ENCODE results near the gene MTCL1. TPM values are rescaled to one million over a fixed set of nuclear protein-coding genes. Genes with fewer than 3 reads are reported as not detected.
A peak's percentile ranks its signal among the peaks of the same experiment; 100 is the strongest.

The MTCL1 gene
- polyA plus RNA-seq, 1 donor, result 23.8 TPM

DNA sequence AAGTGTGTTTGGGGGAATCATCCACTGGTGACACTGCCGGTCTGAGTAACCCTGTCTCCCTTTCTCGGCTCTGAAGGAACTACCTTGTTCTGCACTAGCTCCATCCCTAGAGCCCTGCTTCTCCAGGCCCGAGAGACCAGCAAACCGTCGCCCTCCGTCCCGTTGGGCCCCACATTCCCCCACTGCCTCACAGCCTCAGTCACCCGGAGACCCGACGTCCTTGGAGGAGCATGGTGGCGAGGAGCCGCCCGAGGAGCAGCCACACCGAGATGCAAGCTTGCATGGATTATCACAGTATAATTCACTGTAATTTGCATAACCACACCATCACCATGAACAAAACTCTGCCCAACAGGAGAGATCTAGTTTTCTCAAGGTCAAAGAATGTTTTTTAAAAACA is 126.2 kb downstream of the MTCL1 start:
- DNase-seq, result no peak

GRCh38 chr18:8833480-8833879 is 128.1 kb downstream of the MTCL1 start:
- DNase-seq, result no peak

DNA sequence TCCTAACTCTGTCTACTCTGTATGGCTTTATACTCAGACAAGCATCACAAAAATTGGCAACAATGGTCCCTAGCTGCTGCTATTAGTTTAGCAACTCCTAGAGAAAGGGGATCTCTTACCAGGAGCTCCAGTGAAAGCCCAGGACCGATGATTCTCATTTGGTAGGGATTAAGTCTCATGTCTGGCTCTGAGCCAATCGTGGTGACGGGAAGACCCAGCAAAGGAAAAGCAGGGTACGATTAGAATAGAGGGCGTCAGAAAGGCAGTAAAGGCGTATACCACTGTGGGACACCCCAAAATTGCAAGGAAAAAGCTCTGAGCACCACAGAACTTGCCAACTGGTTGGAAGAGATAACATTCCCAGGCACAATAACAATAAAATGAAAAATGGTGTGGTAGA is 129.5 kb downstream of the MTCL1 start:
- no peak for DNase-seq

- no peak for DNase-seq
These were observed 130.2 kb downstream of the MTCL1 start for GRCh38 chr18:8835521-8835953.

GRCh38 chr18:8839281-8839680 is 133.9 kb downstream of the MTCL1 start:
- DNase-seq, result no peak

DNA sequence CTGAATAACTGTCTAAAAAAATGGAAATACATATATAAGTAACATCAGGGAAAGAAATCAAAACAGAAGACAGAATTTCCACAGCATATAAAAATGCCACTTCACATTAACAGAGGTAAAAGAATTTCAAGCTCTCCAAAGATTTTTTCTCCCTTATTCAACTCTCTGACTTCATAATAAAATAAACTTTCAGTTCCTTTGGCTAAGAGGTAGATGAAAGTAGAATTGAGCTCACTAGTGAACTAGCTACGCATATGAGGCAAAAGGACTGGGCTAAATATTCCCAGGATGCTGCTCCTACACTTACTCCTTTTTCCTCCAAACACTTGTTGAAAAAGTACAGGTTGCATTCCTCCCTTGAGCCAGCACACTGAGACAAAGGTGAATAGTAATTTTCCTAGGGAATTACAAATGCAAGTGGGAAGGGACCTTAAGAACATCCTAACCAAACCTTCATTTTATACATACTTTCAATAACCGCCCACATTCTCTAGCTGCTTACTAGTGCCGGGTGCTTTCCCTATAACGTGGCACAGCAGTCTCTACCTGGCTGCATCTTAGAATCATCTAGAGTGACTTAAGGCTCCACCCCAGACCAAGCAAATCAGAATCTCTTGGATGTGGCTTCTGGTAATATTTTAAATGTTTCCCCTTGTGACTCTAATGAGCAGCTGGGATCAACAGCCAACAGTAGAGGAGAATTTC is 136.6 kb downstream of the MTCL1 start:
- DNase-seq, result no peak

GRCh38 chr18:8842506-8842905 is 137.2 kb downstream of the MTCL1 start:
- no peak for DNase-seq

DNA sequence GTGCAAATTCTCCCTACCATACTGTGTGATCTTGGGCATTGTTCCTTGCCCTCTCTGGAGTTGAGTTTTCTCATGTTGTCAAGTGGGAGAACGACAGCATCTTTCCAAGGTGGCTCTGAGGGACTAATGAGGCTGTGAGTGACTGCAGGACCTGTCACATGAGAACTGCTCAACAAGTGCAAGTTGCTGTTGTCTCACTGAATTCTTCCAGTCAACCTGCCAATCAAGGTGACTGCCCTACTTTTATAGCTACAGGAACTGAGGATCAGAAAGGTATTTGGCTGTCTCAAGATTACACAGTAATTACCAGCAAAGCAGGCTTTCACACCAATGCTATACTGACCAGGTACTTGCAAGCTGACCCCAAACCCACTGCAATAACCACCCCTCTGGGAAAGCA is 137.6 kb downstream of the MTCL1 start:
- no peak for DNase-seq

- DNase-seq, result peak; percentile 29
These were observed 139.4 kb downstream of the MTCL1 start for GRCh38 chr18:8844721-8845148.

- DNase-seq, result no peak
These were observed 140.2 kb downstream of the MTCL1 start for GRCh38 chr18:8845506-8845905.

GRCh38 chr18:8847066-8847755 is 141.9 kb downstream of the MTCL1 start:
- no peak for DNase-seq

DNA sequence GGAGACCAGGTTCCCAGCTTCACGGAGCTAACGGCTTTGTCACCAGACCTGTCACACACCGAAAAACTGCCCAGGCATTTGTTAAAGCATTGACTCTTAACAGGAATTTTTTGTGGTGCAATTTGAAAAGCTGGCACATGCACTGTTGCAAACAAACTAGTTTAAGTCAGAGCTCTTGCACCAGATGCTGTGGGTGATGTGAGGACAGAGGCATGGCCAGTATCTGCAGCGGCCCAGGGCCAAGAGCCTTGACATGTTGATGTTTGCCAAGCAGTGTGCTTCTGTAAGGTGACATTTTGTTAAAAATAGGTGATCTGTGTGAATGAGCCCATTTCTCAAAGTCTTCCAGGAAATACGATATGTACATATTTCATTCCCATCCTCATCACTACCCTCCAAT is 142.5 kb downstream of the MTCL1 start:
- DNase-seq, result no peak

DNA sequence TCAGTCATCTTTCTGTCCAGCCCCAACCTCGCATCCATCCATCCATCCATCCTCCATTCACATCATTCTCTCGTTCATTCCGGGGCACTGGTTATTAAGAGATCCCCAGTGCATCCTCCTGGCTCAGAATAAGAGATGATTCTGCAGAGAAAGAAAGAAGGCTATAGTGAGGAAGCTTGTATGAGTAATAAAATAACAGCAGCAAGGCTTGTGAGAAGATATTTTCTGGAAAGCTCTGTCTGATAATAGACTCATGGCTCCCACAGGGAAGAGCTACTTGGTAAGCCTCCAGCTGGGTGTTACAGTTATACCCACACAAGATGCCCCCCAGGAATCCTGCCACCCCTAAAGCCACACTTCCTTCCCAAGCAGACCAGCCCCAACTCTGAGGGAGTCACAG is 143.2 kb downstream of the MTCL1 start:
- DNase-seq, result no peak

DNA sequence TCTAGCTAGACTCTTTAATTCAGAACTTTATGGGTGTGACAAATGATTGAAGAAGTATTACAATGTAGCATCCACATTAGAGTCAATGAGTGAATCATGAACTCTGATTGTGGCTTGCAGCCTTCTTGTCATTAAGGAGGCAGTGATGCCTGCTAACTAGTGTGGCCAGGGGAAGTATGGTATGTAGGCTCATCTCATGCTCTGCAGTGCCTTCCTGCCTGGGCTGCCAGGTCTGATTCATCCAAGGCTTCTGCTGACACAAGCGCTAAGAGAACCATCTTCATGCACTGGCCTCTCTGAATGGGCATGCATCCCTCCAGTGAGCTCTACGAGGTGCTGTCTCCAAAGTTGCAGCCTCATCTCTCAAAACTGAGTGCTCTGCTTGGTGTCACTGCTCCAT is 144.3 kb downstream of the MTCL1 start:
- no peak for DNase-seq

DNA sequence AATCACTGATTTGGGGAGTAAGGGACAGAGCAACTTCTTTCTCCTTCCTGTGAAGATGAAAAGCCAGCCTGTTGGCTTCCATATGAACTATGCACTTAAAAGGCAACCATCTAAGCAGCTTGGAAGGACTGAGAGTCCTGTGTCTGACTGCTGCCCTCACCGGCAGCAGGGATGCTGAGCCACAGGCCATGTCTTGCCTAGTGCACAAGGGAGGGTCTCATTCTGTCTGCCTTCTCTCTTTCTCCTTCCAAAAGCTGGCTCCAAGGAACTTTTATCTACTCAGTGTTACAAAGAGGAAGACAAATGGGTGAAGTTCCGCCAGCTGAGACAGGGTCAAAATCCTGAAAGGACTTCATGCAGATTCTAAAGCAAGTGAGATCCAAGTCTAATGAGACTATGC is 146.3 kb downstream of the MTCL1 start:
- no peak for DNase-seq

DNA sequence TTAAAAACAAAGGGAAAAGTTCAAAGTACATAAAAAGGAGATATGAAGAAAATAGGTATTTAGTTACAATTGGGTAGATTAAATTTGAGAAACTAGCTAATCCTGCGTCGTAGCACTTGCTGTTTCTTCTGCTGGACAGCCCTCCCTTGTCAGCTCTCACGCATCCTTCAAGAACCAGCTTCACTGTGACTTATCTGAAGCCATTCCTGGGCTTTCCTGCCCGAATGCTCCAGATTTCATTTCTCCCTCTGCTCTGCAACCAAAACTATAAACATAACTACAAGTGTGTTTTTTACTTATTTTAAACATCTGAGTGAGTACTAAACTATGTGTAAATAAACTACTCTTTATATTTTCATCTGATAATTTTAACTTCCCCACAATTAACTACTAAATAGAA is 149.2 kb downstream of the MTCL1 start:
- no peak for DNase-seq

DNA sequence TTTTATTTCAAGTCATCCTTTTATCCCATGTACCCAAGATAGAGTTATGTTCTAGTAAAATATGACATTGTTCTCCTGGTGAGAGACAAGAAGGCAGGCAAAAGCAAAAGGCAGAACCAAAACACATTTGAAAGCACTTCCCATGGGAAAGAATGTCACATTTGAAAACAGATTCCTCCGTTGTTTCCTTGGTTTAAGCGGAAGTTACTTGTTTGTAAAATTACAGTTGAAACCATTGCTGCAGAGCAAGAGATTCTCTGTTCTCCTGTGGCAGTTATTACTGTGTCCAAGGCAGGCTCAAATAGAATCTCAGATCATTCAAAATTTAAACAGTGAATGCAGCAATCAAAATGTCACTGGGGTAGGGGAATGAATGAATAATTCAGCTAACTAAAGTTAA is 149.6 kb downstream of the MTCL1 start:
- no peak for DNase-seq

- no peak for DNase-seq
These were observed 150.9 kb downstream of the MTCL1 start for GRCh38 chr18:8856212-8856611.

- DNase-seq, result no peak
These were observed 151.5 kb downstream of the MTCL1 start for GRCh38 chr18:8856769-8857393.

GRCh38 chr18:8857806-8858205 is 152.4 kb downstream of the MTCL1 start:
- no peak for DNase-seq

DNA sequence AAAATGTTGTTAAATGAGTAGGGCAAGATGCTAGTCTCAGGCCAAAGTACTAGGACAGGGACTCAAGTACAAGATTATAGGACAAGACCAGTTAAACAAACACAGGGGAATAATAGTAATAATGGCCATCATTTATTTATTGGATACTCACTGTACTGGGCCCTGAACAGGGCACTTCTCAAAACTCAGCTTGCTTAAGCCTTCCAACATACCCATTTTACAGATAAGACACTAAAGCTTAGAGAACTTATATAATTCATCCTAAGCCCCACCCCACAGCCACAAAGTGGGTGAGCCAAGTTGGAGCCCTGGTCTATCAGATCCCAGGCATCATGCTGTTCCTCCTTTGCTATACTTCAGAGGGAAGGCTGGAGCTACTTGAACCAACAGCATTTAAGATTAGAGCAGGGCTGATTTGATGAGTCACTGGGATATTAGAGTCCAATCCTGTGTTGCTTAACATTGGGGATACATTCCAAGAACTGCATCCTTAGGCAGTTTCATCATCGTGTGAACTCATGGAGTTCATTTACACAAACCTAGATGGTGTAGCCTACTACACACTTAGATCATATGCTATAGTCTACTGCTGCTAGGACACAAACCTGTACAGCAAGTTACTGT is 153.6 kb downstream of the MTCL1 start:
- no peak for DNase-seq

DNA sequence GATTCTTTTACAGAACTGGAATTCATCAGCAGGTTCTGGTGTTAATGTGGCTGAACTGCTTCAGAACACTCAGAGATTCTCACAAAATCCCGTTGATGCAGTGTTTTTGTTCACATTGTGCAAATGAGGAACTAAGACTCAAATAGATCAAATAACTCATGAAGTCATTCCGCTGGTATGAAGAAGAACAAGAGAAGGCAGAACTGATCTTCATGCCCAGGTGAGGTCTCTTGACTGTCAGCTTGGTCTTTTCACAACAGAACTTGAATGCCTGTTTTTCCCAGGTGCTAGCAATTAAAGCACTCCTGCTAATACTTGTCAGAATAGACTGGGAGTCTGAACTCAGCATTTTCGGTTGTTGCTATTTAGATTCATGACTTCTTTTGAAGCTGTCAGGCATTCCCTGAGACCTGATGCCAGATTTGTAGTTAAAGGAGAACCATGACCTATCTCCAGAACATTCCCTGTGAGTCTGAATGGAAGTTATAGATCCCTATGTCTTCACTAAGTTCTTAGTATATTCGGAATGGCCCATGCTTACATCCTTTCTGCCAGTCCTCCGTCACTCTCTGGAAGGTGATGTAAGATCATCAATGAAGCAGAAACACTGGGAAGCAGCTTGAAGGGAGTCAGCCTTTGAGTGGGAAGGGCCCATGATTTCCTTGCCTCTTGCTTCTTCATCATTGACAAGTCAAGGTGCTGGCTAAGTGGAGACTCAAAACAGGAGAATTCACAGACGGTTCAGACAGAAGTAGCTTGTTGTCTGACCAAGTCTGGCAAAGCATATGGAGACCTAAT is 155.7 kb downstream of the MTCL1 start:
- DNase-seq, result no peak

Measured in left kidney (tissue), 2 donors.